HG03108 (cell line): ENCODE results near the gene SHISA7.
"Not testable (repeated sequence)": the region's sequence is repeated elsewhere in the genome, so short reads cannot be mapped to it uniquely, and the experiment has no call there.

ENCODE experiments used
- ATAC-seq: cut with Tn5 transposase; IDR thresholded peaks from one replicate; pipeline ENCODE4 v1.9.1; 2021; ENCODE audit warnings: moderate library complexity; ENCODE audit not compliant: unreplicated experiment

The SHISA7 gene

DNA sequence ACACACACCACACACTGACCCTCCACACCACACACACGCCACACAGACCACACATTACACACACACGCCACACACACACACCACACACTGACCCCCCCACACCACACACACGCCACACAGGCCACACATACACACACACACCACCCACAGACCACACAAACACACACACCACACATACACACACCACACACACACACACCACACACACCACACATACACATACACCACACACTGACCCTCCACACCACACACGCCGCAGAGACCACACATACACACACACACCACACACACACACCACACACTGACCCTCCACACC is 5.0 kb upstream of the SHISA7 start:
- not testable (repeated sequence) for ATAC-seq

DNA sequence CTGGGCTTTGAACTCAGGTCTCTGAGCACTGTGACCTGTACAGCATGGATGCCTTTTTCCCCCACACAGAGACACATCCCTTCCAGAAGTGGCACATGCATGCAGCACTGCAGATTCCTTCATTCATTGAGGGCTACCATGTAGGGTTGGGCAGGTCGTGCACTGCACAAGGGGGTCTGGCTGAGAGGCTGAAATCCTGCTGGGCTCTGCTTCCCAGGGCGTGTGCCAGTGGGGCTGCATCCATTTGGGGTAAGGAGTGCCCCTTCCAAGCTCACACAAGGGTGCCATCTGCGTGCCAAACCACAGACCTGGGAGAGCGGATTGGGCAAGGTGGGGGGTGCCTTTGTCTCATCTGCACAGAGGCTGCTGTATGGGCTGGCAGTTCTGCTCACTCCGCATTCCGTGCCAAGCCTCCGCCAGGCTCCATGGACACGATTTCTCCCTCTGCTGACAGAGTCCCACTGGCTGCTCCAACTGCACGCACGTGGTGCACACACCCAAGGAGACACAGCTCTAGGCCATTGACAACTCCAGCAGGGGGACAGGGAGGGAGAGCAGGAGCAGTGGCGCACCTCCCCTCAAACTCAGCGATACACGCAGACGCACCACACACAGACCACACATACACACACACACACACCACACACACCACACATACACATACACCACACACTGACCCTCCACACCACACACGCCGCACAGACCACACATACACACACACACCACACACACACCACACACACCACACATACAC is 4.5 kb upstream of the SHISA7 start:
- ATAC-seq = no peak

- ATAC-seq = no peak
These were observed 3.0 kb upstream of the SHISA7 start for GRCh38 chr19:55446060-55446459.

DNA sequence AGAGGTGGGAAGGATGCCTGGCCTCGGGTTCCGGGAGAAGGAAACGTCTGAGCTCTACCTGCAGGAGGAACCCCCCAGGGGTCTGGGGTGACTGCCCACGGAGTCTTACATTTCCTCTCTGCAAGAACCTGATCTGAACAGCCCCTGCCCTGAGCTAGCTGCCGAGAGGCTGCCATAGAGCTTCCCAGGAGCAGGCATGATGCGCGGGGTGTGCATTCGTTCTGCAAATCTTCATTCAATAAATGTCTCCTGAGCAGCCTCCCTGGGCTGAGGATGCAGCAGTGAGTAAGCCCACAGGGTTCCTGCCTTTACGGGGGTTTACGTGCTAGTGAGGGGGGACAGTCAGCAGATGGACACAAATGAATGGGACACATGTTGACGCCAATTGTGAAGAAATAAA is 1.5 kb upstream of the SHISA7 start:
- ATAC-seq = no peak

DNA sequence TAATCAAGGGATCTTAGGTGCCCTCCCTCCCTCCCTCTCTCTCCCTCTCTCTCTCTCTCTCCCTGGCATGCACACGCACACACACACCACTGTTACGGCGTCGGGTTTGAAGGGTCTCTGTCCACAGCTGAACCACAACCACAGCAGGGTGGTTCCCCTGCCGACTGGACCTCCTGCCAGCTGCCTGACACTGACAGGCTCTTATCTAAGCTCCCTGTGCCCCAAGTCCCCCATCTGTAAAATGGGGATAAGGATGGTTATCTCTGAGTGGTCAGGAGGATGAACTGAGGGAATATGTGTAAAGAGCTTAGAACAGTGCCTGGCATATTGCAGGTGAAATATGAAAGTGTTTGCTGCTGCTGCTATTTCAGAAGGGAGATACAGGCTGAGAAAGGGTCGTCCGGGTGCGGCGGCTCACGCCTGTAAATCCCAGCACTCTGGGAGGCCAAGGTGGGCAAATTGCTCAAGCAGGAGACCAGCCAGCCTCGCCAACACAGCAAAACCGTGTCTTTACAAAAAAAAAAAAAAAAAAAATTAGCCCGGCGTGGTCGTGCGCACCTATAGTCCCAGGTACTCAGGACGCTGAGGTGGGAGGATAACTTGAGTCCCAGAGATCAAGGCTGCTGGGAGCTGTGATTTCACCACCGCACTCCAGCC is 852 bp upstream of the SHISA7 start:
- no peak for ATAC-seq

DNA sequence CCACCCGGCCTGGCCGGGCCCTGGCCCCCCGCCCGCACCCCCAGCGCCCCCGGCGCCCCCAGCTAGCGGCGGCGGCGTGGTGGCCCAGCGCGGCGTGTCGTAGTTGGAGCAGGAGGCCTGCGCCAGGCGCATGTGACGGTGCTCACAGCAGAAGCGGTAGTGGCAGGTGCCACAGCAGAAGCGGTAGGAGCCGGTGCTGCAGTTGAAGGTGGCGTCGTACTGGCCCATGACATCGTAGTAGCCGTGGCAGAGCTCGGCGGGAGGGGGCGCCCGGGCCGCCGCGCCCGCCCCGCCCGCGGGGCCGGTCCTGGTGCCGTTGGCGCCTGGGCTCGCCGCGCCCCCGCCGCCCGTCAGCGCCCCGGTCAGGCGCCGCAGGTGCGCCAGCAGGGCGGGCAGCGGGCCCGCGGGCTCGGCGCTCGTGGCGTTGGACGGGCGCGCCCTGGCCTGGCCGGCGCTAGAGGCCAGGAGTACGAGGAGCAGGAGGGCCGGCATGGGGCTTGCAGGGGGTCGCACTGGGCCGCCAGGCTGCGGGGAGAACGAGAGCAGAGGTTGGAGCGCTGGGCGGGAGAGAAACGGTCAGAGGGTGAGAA is 633 bp downstream of the SHISA7 start:
- ATAC-seq = no peak

GRCh38 chr19:55441692-55442321 is 1.3 kb downstream of the SHISA7 start:
- no peak for ATAC-seq

GRCh38 chr19:55441319-55441691 is 1.8 kb downstream of the SHISA7 start:
- no peak for ATAC-seq

GRCh38 chr19:55440411-55441105 is 2.5 kb downstream of the SHISA7 start:
- ATAC-seq = no peak

DNA sequence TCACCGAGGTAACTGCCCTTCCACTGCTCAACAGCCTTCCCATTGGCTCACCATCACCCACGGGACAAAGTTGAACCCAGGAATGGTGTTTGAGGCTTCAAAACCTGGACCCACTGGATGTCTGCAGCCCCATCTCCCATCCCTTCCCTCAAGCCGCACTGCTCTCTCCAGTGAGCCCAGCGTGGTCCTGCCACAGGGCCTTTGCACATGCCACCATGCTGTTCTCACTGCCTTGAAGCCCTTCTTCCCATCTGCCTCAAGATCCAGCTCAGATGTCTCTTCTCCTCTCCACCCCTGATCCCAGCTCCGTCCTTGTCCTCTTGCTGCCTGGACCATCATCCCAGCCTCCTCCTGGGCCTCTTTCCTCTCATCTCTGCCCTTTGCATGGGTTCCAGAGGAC is 4.0 kb downstream of the SHISA7 start:
- no peak for ATAC-seq

DNA sequence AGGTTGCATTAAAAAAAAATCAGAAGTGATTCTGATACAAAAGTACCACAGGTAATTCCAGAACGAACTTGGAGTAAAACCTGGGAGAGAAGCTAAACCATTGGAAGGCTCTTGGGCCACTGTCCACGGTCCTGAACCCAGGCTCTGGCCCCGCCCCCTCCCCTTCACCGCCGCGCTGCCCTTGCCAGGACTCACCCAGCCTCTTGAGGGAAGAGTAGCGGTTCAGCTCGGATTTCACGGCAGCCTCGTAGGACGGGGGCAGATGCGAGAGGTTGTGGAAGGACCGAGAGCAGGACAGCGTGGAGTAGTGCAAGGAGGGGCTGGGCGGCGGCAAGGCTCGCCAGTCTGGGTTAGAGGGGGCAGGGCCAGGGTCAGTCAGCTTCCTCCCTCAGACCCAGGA is 5.7 kb downstream of the SHISA7 start:
- ATAC-seq = no peak

- no peak for ATAC-seq
These were observed 6.3 kb downstream of the SHISA7 start for GRCh38 chr19:55436847-55437246.

- ATAC-seq = no peak
These were observed 8.1 kb downstream of the SHISA7 start for GRCh38 chr19:55435020-55435419.

GRCh38 chr19:55434356-55434919 is 8.7 kb downstream of the SHISA7 start:
- ATAC-seq = no peak

DNA sequence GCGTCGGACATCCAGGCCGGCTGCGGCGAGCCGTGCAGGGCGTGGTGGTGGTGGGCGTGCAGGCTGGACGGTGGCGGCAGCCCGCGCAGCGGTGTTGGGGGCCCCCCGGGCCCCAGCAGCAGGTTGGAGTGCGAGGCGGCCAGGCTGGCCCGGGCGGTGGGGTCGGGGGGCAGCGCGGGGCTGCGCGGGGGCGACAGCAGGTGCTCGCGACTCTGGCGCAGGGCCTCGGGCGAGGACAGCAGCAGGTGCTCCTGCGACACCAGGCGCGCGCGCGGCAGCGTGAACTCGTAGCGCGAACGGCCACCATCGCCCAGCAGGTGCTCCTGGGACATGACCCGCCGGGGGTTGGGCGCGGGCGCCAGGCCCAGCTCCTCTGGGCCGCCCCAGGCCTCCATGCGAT is 9.8 kb downstream of the SHISA7 start:
- no peak for ATAC-seq

- no peak for ATAC-seq
These were observed 10.7 kb downstream of the SHISA7 start for GRCh38 chr19:55432241-55432959.

DNA sequence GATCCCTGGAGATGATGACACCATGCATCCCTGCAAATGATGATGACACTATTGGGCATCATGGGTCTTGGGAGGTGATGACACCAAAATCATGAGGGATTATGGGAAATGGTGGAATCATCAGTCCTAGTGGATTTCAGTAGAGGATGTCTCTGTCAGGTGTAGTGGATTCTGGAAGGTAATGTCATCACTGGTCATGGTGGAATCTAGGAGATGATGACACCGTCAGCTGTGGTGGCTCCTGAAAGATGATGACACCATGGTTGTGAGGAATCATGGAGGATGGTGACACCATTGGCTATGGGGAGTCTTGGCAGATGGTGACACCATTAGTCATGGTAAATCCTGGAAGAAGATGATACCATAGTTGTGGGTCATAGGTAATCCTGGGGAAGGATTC is 11.9 kb downstream of the SHISA7 start:
- no peak for ATAC-seq

DNA sequence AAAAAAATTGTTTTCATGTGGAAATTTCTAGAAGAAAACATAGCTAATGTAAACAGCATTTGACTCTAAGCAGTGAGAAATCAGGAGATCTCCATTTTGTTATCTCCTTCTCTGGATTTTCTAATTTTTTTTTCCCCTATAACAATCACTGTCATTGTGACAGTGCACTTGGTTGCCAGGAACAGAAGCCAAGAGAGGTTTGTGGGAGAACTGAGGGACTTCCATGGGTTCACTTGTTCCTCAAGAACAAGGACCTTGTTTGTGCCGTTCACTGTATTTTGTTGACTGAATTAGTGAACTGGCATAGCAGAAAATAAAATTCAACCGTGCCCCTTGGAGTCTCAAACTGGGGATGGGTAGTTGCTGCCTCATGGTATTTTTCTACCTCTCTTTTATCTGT is 17.1 kb downstream of the SHISA7 start:
- no peak for ATAC-seq

- ATAC-seq = no peak
These were observed 18.6 kb downstream of the SHISA7 start for GRCh38 chr19:55424518-55424917.

DNA sequence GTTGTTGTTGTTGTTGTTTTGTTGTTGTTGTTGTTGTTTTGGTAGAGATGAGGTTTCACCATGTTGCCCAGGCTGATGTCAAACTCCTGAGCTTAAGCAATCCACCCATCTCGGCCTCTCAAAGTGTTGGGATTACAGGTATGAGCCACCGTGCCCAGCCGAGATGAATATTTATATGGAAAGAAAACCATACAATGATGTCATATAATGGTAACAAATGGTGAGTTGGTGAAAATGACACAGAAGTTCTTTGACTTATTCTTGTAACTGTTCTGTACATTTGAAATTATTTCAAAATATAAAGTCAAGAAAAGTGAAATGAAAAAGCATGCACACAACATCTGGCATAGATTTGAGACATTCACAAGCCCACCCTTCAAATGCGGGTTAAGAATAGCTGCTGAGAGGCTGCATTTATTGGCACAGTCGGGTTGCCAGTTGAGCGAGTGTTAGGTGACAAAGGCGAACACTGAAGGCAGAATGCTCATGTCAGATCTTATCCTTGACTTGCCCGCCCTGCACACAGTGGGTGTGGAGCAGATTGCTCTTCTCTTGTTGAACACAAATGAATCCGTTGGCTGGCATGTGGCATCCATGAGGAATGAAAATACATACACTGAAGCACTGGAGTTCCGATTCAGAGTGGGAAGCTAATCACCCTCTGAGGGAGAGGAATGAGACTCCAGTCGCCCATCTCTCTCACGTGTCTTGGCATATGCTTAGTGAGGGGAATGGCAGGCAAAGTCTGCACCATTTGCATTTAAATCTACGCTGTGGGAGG is 19.7 kb downstream of the SHISA7 start:
- ATAC-seq = no peak
